GM19023 (cell line): ENCODE results near the gene ADAMTS15.

Experiments
- ATAC-seq: cut with Tn5 transposase; IDR thresholded peaks from one replicate; pipeline ENCODE4 v1.9.1; 2021; ENCODE audit warnings: mild to moderate bottlenecking, moderate library complexity; ENCODE audit not compliant: unreplicated experiment

The ADAMTS15 gene

GRCh38 chr11:130476922-130477491 is 28.6 kb downstream of the ADAMTS15 start:
- no peak for ATAC-seq

DNA sequence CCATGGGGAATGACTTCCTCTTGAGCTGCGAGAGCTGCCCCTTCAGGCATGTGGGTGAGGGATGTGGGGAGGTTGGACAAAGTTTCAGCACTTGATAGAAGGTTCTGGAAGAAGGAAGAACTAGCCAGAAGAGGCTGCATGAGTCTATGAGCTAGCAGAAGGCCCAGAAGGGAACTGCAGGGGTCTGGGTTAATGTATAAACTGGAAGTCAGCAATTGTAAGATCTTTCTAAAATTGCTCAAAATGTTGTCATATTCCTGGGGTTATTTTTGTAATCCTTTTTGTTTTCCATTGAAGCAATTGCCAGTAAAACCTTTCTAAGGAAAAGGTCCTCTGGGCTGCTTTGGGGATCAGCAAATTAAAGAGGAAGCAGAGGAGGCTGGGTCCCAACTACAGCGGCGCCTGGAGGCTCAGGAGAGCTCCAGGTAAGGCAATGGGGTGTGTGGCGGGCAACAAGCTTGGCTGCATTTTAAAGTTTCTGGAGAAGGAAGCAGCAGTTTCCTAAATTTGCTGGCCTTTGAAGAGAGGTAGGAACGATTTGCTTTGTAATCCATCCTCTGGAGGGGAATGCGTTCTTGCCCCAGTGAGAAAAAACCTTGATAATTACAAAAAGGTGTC is 29.2 kb downstream of the ADAMTS15 start:
- no peak for ATAC-seq

GRCh38 chr11:130478204-130478701 is 29.8 kb downstream of the ADAMTS15 start:
- ATAC-seq: no peak

- ATAC-seq: no peak
Measured at GRCh38 chr11:130478881-130479280, 30.4 kb downstream of the ADAMTS15 start.

DNA sequence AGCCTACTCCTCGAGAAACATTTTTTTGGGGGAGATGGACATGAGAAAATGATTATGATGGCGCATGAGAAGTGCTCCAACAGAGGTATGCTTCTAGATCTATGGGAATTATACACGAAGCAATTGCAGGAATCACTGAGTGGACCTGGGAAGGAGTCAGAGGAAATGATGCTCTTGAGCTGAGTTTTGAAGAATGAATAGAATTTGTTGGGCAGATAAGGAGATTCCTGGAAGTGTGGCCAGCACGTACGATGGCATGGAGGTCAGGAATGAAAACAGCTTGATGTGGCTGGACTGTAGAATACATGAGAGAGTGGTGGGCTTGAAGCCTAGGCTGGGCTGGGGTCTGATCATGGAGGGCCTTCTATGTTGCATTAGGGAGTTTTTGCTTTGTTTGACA is 31.7 kb downstream of the ADAMTS15 start:
- no peak for ATAC-seq

DNA sequence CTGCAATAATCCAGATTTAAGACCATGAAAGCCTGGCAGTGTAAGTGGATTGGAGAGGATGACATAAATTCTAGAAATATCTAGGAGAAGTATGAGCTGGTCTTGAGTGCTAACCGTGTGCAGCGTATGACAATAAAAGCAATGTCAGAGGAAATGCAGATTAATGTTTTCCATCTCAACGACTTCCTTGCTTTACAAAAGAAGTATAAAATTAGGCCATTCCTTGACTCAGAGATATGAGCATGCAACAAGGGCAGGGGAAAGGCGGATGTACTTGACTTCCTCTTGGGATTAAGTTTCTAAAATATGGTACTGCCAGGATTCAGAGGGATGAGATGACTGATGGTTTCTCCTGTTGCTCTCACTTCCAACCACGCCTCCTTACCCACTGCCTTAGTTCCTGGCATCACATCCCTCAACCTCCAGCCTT is 32.3 kb downstream of the ADAMTS15 start:
- ATAC-seq: no peak

GRCh38 chr11:130483124-130483523 is 34.7 kb downstream of the ADAMTS15 start:
- no peak for ATAC-seq

DNA sequence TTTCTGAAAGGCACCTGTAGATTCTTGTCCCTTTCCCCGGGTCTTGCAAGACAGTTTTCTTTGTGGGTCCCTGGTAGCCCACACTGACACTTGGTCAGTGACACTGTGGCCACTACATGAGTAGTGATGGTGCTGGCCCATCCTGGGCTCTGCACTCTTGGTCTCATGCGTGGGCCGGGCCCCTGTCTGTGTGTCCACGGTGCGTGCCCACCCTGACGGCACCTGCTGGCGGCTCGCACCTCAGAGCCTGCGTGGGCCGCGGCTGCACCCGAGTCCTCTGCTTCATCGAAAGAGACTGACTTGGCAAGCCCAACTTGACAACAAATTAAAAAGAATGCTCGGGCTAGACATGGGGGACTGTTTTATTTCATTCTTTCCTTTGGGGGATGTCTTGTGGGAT is 37.5 kb downstream of the ADAMTS15 start:
- no peak for ATAC-seq

- ATAC-seq: no peak
Measured at GRCh38 chr11:130486391-130486836, 38.0 kb downstream of the ADAMTS15 start.

DNA sequence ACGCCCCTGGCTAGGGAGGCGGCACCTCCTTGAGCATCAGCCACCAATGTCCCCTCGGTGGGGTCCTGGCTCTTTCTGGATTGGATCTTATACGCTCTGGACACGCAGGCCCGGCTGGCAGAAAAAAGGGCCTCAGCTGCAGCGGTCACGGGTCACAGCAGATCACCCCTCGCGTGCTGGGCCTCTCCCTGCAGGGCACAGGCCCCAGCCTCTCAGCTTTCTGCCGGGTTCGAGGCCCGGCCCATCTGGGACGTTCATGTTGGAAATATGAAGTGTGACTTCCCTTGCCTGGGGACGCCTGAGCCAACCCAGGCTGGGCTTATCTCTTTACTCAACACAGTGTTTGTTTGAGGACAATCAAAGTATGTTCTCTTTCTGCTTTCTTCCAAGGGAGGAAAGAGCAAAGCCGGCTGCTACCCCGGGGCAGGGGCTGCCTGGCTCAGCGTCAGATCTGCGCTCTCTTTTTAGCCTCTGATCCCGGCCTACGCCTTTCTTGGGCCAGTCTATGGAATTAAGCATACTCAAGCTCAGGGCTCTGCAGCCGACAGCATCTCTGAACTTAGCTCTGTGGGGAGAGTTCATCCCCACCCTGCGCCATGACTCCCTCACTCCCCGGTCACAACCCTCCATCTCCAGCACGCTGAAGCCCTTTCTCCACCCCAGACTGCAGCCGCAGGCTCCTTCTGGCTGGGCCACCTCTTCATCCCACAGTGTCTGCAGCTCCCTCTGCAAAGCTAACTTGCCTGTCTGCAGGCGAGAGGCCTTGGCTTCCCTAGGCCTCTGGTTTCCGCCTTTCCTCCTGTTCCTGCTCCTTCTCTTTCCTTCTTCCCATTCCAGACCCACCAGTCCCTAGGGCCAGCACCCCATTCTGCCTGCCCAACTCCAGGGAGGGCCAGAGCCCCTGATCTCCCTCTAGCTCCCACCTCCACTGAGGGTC is 38.8 kb downstream of the ADAMTS15 start:
- ATAC-seq: no peak

DNA sequence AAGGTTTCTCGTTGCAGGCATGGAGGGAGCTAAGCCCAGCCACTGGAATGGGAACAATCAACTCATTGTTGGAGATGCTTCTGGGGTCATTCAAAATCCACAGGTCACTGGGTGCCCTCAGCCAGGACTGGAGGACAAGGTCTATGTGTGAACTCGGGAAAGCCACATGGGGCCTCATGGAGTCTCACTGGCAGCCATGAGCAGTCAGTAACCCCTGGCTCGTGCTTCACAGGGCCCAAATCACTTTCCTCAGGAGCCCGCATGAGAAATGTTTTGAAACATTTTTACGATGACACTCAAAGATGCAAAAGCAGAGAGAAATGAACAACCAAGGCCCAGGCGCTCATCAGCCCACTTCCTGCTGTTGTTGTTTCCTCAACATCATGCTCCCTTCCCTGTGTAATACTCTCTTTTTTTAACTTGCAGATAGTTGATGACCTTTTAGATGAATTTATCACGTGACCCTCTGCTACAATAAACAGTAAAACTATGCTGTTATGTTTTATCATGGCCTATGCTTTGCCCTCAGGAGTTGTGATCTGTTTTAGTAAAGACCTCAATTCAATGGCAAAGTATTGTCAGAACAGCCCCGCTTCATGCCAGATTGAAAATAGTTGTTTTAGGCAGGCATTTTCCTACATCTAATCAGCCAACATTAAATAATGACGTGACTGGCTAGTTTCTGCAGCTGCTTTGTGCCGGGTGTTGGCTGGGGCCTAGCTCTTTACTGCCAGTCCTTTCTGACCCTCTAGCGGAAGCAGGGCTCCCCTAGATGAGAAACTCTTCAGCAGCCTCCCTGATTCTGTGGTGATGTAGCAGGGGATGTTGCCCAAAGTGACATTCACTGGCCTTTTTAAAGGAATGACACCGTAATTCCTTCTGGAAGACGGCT is 39.7 kb downstream of the ADAMTS15 start:
- ATAC-seq: no peak

GRCh38 chr11:130488848-130489584 is 40.6 kb downstream of the ADAMTS15 start:
- ATAC-seq: no peak

DNA sequence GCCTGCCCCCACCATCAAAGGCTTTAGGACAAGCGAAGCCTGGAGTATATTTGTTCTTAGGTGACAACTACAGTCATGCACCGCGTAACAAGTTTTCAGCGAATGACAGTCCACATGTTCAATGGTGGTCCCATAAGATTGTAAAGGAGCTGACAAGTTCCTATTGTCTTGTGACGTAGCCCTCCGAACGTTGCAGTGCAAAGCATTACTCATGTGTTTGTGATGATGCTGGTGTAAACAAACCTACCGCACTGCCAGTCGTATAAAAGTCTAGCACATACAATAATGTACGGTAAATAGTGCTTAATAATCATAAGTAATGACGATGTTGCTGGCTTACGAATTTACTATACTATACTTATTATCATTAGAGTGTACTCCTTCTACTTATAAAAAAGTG is 41.3 kb downstream of the ADAMTS15 start:
- no peak for ATAC-seq

GRCh38 chr11:130490682-130491449 is 42.4 kb downstream of the ADAMTS15 start:
- no peak for ATAC-seq

GRCh38 chr11:130498181-130498580 is 49.7 kb downstream of the ADAMTS15 start:
- ATAC-seq: no peak

- no peak for ATAC-seq
Measured at GRCh38 chr11:130499828-130500227, 51.4 kb downstream of the ADAMTS15 start.

- ATAC-seq: no peak
Measured at GRCh38 chr11:130504317-130504716, 55.9 kb downstream of the ADAMTS15 start.

- no peak for ATAC-seq
Measured at GRCh38 chr11:130508913-130509312, 60.5 kb downstream of the ADAMTS15 start.

DNA sequence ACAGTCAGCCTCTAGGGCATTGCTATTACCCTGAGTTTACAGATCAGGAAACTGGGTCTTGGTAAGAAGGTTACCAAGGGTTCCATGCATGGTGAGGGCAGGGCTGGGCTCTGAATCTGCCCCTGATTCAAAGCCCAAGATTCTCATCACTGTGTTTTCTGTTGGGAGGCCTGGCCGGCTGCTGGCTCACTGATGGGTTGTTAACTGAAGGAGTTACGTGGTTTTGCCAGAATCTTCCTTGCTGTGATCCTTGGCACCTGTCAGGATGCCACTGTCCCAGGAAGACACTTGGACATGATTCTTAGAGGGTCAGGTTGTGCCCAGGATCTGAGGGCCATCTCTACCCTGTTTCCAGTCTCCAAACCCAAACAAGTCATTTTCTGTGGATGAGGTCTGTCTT is 61.5 kb downstream of the ADAMTS15 start:
- no peak for ATAC-seq
